GM23338 (cell line): ENCODE data around the gene OR1M1.

ENCODE experiments used
- EZH2phosphoT487 ChIP-seq: fragments of 200-600 bp; sonication (generic); IDR thresholded peaks from one replicate; pipeline ENCODE4 v1.8.1; 2018; ENCODE audit warnings: antibody characterized with exemption; ENCODE audit not compliant: unreplicated experiment
- JUNB ChIP-seq: IDR thresholded peaks from one replicate; pipeline ENCODE4 v1.6.1; 2016; ENCODE audit warnings: antibody characterized with exemption; ENCODE audit not compliant: unreplicated experiment
- POLR2AphosphoS5 ChIP-seq: IDR thresholded peaks from 2 replicates; pipeline ENCODE4 v1.6.1; 2016; ENCODE audit warnings: antibody characterized with exemption, low read depth
- TF ChIP-seq, protein P1 (sequence below), 2 experiments: fragments of 200-600 bp in 1 of 2; sonication (generic) in 1 of 2; conservative IDR thresholded peaks; 2 replicates each; pipeline versions ENCODE4 v1.5.1 to v1.6.1; 2016 to 2017; ENCODE audit warnings: antibody characterized with exemption in 2 of 2, low read depth in 2 of 2, mild to moderate bottlenecking in 2 of 2, moderate library complexity in 1 of 2

DNA sequence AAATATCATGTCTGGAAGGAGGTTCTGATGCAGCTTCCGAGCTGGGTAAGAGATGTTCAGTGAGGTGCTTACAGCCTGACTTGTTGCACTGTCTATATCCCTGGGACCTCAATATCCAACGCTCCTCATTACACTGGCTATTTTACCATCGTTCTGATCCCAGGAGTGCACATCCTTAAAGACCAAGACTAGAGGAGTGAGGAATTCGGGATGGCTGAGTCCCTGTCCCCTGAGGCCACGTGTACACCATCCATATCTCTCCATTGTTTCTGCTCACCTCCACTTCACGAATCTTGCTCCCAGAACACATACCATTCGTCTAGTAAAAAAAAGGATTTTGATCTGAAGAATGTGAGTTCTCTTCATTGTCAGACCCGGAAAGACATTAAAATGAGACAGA lies 20.5 kb downstream of the OR1M1 start, which contains the start of gene OR7G2:
- TF ChIP-seq, protein P1, sequence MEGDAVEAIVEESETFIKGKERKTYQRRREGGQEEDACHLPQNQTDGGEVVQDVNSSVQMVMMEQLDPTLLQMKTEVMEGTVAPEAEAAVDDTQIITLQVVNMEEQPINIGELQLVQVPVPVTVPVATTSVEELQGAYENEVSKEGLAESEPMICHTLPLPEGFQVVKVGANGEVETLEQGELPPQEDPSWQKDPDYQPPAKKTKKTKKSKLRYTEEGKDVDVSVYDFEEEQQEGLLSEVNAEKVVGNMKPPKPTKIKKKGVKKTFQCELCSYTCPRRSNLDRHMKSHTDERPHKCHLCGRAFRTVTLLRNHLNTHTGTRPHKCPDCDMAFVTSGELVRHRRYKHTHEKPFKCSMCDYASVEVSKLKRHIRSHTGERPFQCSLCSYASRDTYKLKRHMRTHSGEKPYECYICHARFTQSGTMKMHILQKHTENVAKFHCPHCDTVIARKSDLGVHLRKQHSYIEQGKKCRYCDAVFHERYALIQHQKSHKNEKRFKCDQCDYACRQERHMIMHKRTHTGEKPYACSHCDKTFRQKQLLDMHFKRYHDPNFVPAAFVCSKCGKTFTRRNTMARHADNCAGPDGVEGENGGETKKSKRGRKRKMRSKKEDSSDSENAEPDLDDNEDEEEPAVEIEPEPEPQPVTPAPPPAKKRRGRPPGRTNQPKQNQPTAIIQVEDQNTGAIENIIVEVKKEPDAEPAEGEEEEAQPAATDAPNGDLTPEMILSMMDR (conservative IDR thresholded peaks at IDR 0.05; ENCODE audit: low read depth in 2 of 2) = no peak
- TF ChIP-seq EZH2phosphoT487 = no peak
- no peak for TF ChIP-seq POLR2AphosphoS5
- TF ChIP-seq JUNB = no peak
